ENCODE measurements around the gene ADCY10.
"Not testable (repeated sequence)": the region's sequence is repeated elsewhere in the genome, so short reads cannot be mapped to it uniquely, and the experiment has no call there.

- TF ChIP-seq CTCF, POLR2A (IDR thresholded peaks at IDR 0.05): not testable (repeated sequence)
These were observed 15.0 kb upstream of the ADCY10 start for GRCh38 chr1:167928919-167929318.

Data from adrenal gland (tissue), 5 donors.